HG02610 (cell line): ENCODE measurements around the gene ESM1.
"Not testable (repeated sequence)": the region's sequence is repeated elsewhere in the genome, so short reads cannot be mapped to it uniquely, and the experiment has no call there.

Source experiments
- ATAC-seq: cut with Tn5 transposase; IDR thresholded peaks from one replicate; pipeline ENCODE4 v1.9.1; 2021; ENCODE audit warnings: mild to moderate bottlenecking, moderate library complexity; ENCODE audit not compliant: unreplicated experiment

The ESM1 gene, protein sequence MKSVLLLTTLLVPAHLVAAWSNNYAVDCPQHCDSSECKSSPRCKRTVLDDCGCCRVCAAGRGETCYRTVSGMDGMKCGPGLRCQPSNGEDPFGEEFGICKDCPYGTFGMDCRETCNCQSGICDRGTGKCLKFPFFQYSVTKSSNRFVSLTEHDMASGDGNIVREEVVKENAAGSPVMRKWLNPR

DNA sequence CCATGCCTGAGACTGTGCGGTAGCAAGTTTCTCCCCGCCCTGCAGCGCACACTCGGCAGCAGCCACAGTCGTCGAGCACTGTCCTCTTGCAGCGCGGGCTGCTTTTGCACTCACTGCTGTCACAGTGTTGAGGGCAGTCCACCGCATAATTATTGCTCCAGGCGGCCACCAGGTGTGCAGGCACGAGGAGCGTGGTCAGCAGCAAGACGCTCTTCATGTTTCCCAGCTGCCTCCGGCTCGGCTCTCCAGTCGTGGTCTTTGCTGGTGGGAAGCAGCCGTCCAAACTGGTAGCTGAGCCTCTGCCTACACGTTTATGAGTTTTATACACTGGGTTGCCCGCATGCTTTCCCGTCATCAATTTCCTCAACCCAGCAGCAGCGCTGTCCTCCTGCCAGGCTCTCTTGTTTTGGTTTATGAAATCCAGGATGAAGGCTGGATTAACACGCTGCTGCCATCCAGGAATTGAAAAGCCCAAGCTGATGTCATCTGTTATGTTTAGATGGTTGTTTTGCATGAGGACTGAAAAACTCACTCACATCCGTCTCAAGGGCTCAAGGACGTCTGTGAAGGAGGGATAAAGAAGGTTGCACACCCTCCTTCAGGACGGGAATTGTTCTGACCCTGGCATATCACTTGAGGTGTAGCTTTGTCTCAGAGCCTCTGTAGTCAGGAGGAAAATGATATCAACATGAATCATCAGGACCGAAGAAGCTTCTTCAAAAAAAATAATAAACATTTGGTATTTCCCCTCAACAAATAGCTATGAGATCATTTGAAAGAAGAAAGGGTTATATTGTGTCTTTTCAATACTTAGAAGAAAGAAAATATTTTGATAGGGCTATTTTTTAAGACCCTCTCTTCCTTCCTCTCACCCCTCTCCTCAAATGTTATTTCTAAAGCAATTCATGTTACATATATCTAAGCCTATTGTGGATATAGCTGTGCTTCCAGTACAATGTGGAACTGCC is at the start of gene ESM1:
Gene ESM1, minus strand, starts transcription at position 293 of the 968 bp plus-strand sequence. Its CDS starts 76 bp downstream, at position 217.
- no peak for ATAC-seq

DNA sequence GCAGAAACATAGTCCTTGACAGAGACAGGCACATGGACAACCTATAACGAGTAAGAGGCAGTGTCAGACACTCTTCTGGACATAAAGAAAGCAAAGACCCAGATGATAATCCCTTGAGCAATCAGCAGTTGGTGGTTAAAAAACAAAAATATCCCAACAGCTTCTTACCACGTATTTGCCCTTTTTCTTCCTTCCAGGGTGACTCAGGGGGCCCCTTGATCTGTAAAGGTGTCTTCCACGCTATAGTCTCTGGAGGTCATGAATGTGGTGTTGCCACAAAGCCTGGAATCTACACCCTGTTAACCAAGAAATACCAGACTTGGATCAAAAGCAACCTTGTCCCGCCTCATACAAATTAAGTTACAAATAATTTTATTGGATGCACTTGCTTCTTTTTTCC is 48.2 kb upstream of the ESM1 start:
- no peak for ATAC-seq

DNA sequence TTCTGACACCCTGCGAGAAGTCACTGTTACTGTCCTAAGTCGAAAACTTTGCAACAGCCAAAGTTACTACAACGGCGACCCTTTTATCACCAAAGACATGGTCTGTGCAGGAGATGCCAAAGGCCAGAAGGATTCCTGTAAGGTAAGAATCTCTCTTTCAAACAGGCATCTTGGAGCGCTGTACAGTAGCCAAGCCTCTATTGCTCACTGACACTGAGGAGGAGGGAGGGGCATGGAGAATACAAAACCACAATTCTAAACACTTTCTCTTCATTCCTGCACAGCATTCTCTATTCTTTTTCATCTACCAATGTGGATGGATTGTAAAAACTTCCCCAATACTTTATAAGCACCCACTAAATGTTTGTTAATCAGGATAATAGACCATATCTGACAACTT is 46.1 kb upstream of the ESM1 start:
- ATAC-seq: no peak

DNA sequence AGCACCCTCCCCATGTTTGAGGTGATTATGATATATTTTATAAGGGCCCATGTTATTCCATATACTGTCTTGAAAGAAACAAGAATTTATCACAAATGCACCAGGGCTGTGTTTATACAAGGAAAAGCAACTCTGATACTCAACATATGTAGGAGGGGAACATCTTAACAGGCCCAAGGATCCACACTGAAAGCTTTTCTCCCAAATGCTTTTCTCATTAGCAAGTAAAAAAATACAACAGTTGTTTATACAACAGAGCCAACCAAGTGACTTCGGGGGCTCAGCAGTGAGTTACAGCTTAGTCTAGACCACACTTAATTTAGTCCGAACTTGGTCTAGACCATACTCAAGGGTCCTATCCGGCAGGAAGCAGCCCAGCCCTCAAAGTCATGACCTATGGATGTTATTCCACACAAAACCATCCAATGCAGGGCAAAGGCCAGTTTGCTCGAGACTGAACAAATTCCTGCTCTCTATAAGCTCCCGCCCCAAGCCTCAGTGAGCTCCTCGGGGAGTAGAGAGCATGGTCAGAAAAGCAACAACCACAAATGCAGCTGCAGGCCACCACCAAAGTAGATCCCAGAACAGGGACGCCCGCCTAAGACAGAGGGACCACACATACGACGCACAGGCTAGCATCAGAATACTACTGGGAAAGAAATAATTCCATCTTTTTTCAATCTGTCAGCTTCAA is 45.4 kb upstream of the ESM1 start:
- no peak for ATAC-seq

DNA sequence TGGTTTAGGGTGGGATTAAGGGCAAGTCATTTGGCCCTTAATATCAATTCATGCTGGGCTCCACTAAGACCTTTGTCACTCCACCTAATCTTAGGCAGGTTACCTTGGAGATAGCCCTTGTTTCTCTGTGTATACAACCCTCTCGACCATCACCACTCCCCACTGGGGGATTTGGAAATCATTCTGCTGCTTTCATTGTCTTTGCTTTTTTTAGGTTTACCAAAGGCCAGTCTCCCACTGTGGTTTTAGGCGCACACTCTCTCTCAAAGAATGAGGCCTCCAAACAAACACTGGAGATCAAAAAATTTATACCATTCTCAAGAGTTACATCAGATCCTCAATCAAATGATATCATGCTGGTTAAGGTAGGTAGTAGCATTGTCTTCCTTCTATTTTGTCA is 44.8 kb upstream of the ESM1 start:
- no peak for ATAC-seq

DNA sequence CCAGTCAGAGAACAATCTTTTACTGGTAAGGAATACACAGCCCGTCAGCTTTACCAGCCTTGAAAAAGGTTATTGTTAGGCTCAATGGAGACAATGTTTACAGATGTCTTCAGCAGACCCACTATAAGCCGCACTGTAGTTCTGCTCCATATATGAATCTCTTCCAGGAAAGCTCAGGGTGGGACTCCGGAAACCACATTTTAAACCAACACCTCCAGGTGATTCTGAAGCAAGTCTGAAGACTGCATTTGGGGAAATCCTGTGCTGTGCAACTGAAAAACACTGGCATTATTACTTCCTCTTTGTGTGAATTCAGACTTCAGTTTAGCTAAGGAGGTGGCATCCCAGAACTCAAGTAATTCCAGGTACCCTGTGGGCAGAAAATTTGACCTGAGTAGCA is 42.2 kb upstream of the ESM1 start:
- no peak for ATAC-seq

DNA sequence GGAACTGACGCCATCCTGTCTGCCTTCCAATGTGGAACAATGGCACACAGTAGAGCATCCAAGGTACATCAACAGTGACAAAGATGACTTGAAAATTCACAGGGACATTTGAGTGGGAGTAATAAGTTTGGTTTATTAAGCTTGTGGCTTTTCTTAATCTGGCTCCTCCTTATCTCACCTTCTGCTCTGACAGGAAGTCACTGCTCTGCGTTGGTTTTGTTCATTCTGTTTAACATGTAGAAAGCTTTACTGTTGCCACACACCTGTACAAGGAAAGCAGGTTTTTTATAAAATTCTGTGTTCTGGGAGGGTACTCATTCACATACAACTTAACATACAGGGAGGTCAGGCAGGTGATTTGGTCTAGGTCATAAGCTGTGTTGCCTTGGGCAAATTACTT is 37.1 kb upstream of the ESM1 start:
- no peak for ATAC-seq

DNA sequence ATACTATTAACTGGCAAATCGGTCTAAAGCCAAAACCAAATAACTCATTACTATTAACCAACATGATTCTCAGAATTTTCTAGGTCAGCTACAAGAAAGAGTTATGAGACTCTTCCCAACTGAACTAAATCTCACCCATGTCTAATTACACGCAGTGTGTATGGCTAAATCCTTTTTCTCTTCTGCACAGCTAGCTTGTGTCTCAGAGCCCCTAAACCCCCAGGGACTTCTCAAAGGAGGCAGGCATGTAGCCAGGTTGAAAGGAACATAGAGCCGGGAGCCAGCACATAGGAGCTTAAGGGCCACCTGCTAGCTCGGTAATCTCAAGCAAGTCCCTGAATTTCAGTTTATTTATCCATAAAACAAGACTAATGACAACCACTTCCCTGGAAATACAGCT is 36.4 kb upstream of the ESM1 start:
- ATAC-seq: no peak

DNA sequence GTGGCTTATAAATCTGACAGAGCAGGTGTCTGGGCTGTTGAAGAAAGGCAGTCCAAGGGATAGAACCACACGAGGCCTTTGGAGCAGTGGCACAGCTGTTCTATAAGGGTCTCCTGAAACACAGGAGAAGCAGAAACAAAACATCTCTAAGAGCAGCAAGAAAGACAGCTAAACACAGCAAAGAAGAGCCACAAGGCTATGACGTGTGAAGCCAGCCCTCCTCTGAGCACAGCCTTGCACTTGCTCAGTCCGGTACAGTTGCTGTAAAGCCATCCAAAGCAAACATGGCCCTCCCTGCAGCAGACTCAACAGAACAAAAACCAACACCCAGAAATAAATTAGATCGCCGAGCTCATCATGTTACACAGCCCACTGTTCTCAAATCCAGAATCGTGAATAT is 36.0 kb upstream of the ESM1 start:
- no peak for ATAC-seq

DNA sequence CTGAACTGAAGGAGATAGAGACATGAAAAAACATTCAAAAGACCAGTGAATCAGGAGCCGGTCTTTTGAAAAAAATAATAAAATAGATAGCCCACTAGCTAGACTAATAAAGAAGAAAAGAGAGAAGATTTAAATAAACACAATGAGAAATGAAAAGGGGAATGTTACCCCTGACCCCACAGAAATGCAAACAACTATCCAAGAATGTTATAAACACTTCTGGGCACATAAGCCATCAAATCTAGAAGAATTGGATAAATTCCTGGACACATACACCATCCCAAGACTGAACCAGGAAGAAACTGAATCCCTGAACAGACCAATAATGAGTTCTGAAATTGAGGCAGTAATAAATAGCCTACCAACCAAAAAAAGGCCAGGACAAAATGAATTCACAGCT is 24.8 kb upstream of the ESM1 start:
- ATAC-seq: not testable (repeated sequence)

DNA sequence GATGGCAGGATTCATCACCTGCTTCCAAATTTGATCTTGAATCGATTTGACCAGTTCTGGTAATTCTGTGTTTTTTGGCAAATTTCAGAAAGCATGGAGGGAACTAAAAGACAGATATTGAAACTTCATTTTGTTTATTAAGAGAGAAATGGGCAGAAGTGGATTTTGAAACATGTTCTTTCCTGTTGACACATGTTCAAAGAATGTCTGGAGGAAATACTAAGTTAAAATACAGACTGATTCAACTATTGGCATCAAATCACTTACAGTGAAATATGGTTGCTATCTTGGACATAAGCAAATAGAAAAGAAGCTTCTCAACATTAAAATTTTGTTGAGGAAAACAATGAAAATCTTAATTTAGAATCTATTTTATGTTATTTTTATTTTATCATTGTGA is 19.3 kb upstream of the ESM1 start:
- no peak for ATAC-seq

DNA sequence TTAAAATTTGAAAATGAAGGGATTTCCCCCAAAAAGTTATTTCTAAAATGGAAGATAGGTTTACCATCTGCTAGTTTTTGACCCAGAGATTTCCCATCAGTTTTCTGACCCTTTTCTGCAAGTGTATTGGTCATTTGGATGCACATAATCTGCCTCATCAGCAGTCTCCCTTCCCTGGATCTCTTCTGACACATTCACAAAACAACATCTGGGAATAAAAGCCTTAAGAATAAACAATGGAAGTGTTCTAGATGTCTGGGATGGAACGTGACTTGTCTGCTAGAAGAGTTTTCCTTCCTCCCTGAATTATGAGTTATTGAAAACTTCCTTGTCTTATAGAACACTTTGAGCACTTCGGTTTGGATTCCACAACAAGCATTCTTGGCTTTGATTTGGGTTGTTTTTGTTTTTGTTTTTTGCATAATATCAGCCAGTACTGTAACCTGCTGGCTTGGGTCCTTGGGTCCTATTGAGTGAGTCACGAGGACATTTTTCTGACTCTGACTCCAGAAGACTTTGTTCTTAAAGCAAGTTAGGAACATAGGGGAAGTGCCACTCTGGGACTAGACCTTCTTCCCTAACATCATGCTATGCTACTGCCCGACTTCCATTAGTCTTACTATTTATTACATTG is 18.2 kb upstream of the ESM1 start:
- no peak for ATAC-seq

DNA sequence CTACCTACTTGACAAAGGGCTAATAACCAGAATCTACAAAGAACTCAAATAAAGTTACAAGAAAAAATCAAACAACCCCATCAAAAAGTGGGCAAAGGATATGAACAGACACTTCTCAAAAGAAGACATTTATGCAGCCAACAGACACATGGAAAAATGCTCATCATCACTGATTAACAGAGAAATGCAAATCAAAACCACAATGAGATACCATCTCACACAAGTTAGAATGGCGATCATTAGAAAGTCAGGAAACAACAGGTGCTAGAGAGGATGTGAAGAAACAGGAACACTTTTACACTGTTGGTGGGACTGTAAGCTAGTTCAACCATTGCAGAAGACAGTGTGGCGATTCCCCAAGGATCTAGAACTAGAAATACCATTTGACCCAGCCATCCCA is 16.8 kb upstream of the ESM1 start:
- not testable (repeated sequence) for ATAC-seq

DNA sequence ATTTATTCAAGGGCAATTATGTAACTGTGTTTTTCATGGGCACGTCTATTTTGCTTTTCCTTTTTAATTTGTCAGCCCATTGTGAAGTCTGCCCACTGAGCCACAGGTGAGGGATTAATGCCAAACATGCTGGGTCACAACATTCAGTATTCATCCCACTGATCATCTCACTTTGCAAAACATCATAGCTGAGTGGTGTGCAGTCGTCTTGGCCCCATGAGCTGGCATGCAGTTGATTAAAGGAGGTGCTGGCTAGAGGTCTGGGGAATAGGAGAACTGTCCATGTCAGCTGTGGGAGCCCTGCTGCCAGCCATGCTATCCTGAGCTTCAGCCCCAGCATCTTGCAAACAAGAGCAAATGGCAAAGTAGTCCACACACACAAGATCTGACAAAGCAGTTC is 11.7 kb upstream of the ESM1 start:
- ATAC-seq: no peak

DNA sequence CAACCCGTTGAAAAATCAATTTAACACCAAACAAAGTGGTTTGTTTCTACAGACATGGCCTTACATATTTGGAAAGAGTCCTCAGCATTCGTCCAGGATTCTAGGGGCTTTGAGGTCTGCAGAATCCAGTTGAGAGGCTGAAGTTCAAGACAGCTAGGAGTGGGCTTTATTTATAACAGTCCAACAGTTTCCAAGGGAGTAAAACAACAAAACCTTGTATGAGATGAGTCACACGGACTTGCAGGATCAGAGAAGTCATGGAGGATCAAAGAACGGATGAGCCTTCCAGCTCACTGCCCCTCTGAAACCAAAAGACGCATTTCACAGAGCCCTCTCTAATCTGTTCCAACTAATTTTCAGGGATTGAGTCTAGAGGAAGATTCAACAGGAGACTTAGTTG is 11.1 kb upstream of the ESM1 start:
- ATAC-seq: no peak

DNA sequence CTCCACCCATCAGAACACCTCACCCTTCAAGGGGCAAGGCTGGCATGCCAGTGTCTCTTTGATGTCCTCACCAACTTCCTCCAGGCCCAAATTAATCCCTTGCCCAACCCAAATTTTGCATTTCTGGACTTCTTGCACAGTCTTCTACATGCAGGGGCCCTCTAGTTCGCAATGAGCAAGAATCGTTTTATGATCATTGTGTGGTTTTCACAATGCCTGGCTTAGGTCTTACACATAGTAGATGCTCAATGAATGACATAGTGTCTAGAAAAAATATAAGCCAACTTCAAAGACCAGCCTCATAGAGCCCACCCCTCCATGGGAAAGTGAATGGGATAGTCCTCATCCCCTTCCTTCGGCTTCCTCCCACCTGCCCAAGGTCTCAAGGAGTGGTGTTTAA is 9.8 kb upstream of the ESM1 start:
- no peak for ATAC-seq

DNA sequence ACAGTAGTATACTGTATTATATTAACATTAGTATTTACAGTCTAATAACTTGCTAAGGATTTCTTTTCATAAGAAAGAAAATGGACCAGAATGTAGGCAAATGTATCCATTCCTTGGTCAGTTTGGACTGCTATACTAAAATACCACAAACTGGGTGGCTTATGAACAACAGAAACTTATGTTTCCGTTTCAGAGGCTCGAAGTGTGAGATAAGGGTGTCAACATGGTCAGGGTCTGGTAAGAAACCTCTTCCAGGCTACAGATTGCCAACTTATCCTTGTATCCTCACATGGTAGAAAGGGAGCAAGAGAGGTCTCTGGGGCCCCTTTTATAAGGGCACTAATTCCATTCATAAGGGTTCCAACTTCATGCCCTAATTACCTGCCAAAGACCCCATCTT is 9.2 kb upstream of the ESM1 start:
- no peak for ATAC-seq

DNA sequence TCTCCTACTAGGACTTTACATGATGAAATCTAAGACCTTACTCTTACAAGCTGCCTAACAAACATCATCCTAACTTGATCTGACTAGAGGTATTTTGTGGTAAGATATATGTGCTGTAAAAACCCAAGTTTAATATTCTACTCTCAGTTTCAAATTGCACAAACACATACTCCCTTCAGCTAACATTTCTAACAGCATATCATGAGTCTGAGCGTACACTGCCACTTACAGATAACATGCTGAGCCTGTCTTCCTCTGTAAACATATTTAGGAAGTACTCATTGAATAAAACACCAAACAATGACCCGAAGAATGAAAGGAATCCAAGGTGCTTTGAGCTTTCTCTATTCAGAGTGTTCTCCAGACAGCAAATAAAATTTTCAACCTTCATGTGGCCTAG is 7.9 kb upstream of the ESM1 start:
- ATAC-seq: no peak

DNA sequence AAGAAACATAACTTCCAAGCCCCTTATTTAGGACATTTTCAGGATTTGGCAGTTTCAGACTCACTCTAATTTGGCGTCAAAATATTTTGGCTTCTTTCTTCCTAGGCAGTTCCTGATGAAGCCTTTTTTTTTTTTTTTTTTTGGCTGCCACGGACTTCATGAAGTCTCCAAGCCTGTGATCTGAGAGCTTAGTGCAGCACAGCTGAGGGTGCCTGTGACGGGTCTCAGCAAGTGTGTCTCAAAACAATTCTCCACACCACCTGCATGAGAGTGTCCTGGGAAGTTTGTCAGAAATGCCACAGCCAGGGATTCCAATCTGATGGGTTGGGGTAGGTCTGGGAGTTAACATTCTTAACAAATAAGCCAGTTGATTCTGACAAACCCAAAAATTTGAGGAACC is 6.0 kb upstream of the ESM1 start:
- no peak for ATAC-seq

DNA sequence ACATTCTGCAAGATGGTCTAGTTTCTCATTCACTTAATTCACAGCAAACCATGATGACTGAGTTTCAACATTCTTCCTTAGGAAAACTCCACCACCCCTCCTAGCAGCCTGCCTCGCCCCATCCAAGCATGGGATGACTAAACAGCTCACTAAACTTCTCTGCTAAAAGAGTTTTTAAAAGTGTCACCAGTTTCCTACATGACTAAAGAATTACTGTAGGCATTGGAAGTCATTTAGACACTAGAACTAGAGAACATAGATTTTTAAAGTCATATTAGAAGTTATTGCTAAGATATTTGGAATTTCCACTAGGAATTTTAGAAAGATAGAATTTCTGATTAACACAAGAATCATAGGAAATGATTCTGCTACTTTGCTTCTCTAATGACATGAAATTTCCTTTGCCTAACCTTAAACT is 5.5 kb upstream of the ESM1 start:
- no peak for ATAC-seq

DNA sequence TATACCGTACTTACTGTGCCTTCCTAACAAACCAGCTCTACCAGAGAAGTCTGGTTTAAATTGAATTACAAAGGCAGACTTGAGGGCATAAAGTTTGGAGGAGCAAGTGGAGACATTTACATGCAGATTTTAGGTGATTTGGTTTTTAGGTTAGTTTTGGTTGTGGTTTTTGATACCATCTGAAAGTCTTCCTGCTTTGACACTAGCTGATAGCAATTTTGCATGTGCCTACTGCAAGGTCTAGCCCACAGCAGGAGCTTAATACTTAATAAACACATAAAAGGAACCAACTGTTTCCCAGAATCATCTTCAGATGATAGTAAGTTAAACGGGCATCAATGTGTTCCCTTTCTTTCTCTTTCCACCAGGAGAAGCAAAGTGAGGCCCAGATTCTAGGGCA is 3.4 kb upstream of the ESM1 start:
- no peak for ATAC-seq
